UCSD-AML1 (cell line): ENCODE data around the gene RECQL5.

ENCODE experiments used
- DNase-seq: peaks from one replicate; lab custom pipeline; 2025; ENCODE audit not compliant: unreplicated experiment; lab: John Stamatoyannopoulos, UW

RECQL5 gene

DNA sequence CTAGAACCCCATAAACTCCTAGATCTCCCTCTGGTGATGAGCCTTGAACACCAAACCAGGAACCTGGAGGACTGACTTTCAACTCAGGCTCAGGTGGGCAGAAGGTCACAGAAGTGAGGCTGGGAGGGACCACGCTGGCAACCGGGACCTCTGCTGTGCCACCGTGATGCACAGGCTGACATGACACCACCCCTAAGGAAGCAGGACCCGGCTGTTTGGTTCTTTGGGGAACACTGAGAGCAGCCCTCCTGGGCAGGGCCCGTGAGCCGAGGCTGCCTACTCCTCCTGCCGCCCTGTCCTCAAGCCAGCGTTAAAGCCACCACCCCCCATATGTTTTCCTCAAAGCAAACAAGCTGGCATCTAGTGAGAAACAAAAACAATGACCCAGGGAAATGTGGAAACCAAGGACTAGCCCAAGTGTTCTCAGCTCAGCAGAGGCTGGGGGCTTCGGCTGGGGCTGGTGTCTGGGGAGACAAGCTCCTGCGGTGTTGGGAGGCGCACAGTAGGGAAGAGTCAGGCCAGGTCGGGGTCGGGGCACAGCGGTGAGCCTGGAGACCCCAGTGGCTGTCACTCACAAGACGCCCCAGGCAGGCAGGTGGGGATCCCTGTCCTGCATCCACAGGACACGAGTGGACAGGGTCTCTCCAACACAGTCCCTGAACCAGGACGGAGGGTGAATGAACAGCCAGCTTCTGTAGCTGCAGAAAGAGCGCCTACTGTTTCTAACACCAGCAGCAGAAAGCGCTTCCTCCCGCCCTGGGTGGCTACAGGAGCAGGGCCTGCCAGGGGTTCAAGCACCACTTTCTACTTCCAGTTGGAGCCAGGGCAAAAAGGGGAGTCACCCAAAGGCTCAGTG lies 32.0 kb downstream of the RECQL5 start:
- DNase-seq: no peak

DNA sequence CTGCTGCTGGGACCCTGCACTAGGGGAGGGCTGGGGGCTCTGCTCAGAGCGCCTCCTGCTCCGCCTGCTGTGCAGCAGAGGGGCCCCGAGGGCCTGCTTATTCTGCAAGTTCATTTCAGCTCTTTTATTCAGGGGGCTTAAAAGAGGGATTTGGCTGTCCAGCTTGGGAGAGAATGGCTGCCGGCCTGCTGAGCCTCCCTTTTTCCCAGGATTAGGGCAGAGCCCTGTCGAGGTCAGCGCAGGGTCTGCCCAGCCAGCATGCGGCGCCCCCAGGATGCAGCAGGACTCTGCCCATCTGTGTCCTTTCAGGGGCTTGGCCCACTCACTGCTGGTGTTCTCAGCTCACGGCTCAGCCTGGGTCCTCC lies 32.6 kb downstream of the RECQL5 start:
- no peak for DNase-seq

DNA sequence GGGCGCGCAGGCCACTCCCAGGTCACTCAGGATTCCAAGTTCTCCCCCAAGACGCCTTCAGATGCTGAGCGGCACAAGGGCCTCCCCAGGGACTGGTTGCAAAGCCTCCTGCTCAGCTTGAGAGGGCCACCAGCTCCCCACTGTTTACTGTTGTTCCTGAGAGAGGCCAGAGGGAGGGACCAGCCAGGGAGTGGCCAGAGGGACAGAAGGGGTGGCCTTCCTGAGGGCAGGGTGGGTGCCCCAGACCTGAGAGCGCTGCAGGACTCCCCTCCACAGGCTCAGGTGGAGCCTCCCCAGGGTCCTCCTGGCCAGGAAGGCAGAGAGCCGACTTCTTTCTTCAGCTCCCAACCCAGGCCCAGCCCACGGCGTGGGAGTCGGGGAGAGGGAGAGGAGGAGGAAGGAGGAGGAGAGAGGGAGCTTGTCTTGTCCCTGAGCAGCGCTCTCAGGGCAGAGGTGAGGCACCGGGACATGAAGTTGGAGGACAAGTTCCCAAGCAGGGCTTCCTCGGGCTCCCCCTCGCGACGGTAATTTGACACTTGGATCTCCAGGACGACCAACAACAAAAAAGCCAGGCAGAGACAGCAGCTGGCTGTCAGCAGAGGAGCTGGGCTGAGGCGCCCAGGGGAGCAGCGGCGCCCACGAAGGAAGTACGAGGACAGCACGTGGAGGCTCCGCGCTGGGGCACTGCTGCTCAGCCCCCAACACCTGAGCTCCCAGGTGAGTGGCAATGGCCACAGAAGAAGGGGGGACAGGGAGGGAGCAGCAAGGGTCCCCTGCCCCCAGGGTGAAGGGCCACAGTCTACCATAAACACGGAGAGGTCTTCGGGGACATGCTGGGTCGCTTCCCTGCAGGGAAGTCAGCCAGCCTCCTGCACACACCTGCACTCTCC lies 33.2 kb downstream of the RECQL5 start:
- peak; percentile 70 for DNase-seq

DNA sequence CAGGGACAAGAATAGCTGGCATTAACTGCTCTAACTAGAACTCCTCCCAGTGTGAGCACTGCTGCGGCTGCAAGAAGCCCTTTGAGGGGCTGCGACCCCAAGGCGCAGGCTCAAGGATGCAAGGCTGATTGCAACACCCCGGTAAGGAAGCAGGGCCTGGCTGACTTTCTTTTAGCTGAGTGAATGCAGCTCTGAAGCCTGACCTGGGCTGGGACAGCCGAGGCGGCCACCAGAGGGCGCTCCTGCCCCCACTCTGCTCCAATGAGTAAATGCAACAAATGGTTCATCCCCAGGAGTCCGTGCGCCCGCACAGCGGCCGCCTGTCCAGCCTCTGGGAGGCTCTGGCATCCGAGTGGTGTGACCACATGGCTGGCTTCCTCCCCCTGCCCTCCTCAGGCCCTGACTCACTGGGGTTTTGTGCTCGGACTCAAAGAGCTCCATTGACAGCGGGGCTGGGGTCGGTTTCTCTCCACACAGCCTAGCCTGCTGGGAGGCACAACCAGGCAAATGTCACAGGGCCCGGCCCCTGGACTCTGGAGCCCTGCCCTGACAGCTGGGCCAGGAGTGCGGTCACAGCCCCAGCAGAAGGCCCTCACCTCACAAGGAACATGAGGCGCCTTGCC lies 34.0 kb downstream of the RECQL5 start, which contains the start of gene SMIM5:
Gene SMIM5 (plus strand): TSS at position 572 of the 623 bp plus-strand sequence. CDS start 6,768 bp downstream, outside the sequence.
- DNase-seq: peak; percentile 77

DNA sequence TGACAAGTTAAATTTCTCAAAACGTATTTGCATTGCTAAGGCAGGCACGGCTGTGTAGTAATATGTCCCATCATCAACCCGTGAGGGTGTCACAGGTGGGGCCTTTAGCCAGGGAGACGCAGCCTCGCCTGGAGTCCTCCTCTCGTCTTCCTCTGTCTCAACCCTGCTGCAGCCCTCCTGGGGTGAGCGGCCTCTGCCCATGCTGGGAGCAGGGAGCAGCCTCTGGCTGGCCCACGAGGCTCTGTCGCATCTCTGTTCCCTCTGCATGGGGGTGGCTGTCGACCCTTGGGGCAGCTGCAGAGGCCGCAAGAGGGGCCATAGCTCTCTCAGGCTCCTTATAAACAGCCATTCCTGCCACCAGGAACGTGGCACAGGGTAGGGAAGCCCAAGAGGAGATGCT lies 34.5 kb downstream of the RECQL5 start:
- DNase-seq: no peak

DNA sequence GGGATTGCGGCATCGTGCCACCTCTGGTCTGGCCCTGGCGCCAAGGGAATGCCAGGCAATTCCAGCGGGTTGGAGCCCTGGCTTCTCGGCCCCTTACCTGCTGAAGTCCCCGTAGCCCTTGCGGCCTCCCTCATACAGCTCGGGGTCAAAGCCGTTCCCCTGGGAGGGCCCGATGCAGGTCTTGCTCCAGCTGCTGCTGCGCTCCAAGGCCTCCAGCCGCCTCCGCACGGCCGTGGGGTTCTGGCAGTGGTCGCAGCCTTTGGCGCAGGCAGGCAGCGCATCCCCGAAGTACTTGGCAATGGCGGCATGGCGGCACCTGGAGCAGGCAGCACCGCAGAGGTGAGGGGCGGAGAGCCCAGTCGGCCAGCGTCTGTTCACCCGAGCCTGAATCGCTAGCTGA lies 35.6 kb downstream of the RECQL5 start:
- DNase-seq: no peak

DNA sequence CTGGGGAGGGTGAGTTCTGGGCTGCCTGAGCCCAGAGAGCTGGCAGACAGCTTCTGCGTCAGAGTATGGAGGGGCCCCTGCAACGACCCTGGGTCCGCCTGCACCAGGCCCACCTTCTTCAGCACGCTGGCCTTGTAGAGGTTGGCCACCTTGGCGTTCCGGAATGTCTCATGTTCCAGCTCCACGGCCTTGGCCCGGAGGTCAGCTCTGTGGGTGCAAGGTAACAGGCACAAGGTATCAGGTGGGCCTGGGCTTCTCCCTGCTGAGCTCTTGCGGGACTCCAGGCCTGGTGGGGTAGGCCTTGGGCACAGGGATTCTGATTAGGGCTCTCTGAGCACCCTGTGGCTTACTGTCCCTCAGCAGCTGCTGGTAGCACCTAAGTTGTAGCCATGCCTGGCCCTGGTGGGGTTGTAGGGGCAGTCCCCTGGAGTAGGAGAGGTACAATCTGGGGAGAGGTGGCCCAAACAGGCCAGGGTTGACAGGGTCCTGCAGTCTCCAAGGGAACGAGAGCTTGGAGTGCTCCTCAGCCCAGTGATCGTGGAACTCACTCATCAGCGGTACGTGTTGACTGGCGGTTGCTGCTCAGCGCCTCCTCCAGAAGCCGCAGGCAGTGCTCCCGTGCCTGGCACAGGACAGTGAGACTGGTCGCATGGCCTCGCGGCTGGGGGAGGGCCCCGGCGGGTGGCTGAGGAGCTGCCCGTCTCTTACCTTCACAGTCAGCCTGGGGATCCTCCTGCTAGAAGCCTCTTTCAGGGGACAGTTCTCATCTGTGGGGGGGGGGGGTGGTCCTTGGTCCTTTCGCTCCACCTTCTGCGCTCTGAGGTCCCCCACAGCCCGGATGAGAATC lies 36.7 kb downstream of the RECQL5 start:
- no peak for DNase-seq

DNA sequence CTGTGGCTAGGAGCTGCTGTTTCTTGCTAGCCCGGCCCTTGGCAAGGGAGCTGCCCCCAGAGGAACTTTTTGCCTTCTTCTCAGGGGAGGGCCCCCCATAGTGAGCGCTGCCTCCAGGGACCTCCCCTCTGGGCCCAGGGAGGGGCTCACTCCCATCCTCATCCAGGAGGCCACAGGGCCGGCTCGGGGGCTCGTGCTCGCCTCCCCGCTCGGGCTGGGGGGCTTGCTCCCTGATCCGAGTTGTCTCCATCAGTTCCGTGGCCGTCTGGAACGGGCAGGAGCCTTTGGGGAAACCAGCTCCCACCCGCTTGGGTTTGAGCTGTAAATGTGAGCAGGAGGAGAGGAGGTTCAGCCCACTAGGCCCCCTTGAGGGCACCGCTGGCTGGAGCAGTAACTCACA lies 37.8 kb downstream of the RECQL5 start:
- DNase-seq: no peak

DNA sequence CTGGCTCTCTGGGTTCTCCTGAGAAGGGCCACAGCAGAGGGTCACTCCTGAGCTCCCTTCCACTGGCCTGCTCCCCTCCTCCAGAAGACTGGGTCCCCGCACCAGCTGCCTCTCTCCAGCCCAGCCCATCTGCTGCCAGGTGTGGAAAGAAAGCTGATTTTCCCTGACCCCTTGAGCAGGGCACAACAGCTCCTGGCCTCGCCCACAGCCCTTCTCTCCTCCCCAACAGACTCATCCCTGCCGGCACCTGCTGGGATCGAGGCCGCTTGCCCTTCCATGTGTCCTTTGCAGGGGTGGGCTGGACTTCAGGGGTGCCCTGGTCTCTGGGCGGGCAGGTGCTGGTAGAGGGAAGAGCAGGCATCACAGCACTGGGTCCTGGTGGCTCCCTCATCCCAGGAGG lies 38.5 kb downstream of the RECQL5 start:
- DNase-seq: no peak

GRCh38 chr17:75627094-75627493 lies 39.9 kb downstream of the RECQL5 start:
- no peak for DNase-seq

DNA sequence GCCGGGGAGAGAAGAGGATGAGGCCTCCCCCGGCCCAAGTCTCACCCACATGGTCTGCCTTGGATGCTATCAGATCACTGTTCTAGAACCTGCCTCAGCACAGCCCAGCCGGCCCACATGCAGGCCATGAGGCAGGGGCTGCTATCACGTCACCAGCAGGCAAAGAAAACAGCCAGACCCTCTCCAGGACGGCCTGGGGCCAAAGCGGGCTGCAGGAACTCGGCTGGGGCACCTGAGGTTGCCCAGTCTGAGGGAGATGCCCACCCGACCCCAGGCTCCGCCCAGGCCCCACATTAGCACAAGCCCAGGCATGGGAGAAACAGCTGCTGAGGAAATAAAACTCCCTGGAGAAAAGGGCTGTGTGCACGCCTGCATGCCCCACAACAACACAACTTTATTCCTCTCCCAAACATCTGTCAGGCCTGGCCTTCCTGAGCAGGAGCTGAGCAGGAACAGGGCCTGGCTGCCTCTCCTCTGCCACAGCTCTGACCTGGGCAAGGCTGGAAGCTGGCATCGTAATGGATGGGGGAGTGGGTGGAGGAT lies 40.4 kb downstream of the RECQL5 start:
- no peak for DNase-seq

DNA sequence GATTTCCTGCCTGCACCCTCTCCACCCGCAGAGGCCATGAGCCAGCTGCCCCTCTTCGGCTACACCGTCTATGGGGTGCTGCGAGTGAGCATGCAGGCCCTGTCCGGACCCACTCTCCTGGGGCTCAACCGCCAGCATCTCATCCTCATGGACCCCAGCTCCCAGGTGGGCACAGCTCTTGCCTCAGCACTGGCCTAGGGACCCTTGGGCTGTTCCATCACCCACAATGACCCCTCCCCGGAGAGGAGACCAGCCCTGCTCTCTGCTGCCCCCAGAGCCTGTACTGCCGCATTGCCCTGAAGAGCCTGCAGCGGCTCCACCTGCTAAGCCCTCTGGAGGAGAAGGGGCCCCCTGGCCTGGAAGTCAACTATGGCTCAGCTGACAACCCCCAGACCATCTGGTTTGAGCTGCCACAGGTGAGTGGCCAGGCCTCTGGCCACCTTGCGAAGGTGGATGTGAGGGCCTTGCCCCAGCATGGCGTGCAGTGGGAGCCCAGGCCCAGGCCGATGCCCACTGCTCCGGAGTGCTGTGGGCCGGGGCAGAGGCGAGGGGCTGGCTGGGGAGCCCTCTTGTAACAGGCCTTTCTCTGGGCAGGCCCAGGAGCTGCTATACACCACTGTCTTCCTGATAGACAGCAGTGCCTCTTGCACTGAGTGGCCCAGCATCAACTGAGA lies 41.0 kb downstream of the RECQL5 start:
- peak; percentile 25 for DNase-seq

- DNase-seq: no peak
Measured at GRCh38 chr17:75624714-75625345, 42.1 kb downstream of the RECQL5 start.

GRCh38 chr17:75624021-75624420 lies 42.9 kb downstream of the RECQL5 start:
- no peak for DNase-seq

GRCh38 chr17:75623386-75623785 lies 43.6 kb downstream of the RECQL5 start:
- no peak for DNase-seq

DNA sequence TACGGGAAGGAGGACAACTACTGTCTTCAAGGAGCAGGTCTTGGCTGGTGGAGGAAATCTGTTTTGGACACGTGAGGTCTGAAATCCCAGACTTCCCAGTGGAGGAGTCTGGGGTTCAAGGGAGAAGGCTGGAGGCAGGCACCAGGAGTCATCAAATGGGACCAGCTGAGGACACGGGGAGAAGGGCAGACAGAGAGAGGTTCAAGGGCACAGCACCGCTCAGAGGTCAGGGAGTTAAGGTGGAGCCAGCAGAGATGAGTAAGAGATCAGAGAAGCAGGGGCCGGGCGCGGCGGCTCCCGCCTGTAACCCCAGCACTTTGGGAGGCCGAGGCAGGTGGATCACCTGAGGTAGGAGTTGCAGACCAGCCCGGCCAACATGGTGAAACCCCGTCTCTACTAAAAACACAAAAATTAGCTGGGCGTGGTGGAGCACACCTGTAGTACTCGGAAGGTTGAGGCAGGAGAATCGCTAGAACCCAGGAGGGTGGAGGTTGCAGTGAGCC lies 44.1 kb downstream of the RECQL5 start:
- no peak for DNase-seq

DNA sequence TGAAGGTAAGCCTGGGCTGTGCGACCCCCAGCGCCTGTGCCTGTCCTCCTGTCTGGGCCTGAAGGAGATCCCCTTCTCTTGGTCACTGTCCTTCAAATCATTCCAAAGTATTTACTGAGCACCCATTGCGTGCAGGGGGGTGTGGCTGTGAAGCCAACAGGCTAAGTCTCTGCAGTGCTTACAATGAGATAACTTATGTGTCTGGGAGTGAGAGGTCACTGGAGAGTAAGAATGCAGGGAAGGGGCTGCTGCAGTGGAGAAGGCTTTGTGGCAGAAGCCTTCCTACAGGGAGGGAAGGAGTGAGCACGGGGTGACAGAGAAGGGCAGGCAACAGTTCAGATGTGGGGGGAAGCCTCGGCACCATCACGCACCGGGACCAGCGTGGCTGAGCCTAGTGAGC lies 44.9 kb downstream of the RECQL5 start:
- DNase-seq: no peak

- no peak for DNase-seq
Measured at GRCh38 chr17:75621489-75621888, 45.5 kb downstream of the RECQL5 start.
